IMR-90 (cell line): Measurements from ENCODE around the gene PNPLA5. TPM values are rescaled to one million over a fixed set of nuclear protein-coding genes. Genes with fewer than 3 reads are reported as not detected.

Source experiments
- ATAC-seq: fragments of 200-7000 bp; cut with Tn5 transposase; 2 replicates; pipeline ENCODE4 v1.9.1; 2020; ENCODE audit warnings: low read depth, mild to moderate bottlenecking, moderate library complexity
- BruUV-seq: library from RNA; stranded (reverse); fragments of 400-500 nt; replicated peaks from 2 replicates; lab custom pipeline; 2021; lab: Mats Ljungman, UMichigan
- CTCF ChIA-PET: fragments of 300-600 bp; formaldehyde crosslinking; extraction: SDS; loops from one replicate; lab custom pipeline; 2021; ENCODE audit warnings: antibody characterized with exemption; lab: Yijun Ruan, JAX
- POLR2A ChIA-PET: fragments of 300-600 bp; sonication (Branson Sonifier 250); formaldehyde crosslinking; loops from one replicate; lab custom pipeline; 2022; ENCODE audit warnings: antibody characterized with exemption; ENCODE audit not compliant: unreplicated experiment; lab: Charles Lee
- DNase-seq: peaks from one replicate; pipeline ENCODE4 v3.0.0; 2013
- H2AFZ ChIP-seq: replicated peaks from 2 replicates; pipeline ENCODE3; 2013; ENCODE audit warnings: low read length, mild to moderate bottlenecking; ENCODE audit not compliant: poor library complexity
- H2AK5ac ChIP-seq: 2 replicates; pipeline ENCODE4 v1.6.1; 2013; ENCODE audit warnings: low read depth, low read length, inconsistent platforms
- H2AK9ac ChIP-seq: replicated peaks from 2 replicates; pipeline ENCODE3; 2013; ENCODE audit warnings: mild to moderate bottlenecking, low read depth, low read length, moderate library complexity; ENCODE audit not compliant: poor library complexity
- H2BK120ac ChIP-seq: 2 replicates; pipeline ENCODE4 v1.6.1; 2013; ENCODE audit warnings: low read depth, low read length, inconsistent platforms
- H2BK15ac ChIP-seq: 3 replicates; pipeline ENCODE4 v1.6.1; 2013; ENCODE audit warnings: low read depth, low read length, inconsistent platforms
- H2BK20ac ChIP-seq: 2 replicates; pipeline ENCODE4 v1.6.1; 2013; ENCODE audit warnings: low read depth, mild to moderate bottlenecking, inconsistent platforms, low read length, moderate library complexity
- H2BK5ac ChIP-seq: 2 replicates; pipeline ENCODE4 v1.6.1; 2013; ENCODE audit warnings: mild to moderate bottlenecking, low read depth, low read length, inconsistent platforms; ENCODE audit not compliant: poor library complexity, severe bottlenecking
- H3K14ac ChIP-seq: replicated peaks from 2 replicates; pipeline ENCODE4 v1.6.1; 2013; ENCODE audit warnings: low read depth, low read length, inconsistent platforms
- H3K18ac ChIP-seq: 2 replicates; pipeline ENCODE4 v1.6.1; 2013; ENCODE audit warnings: low read depth, low read length, control low read depth
- H3K23ac ChIP-seq: 2 replicates; pipeline ENCODE4 v1.6.1; 2013; ENCODE audit warnings: low read depth, low read length, inconsistent platforms
- H3K27ac ChIP-seq: 2 replicates; pipeline ENCODE4 v1.5.1; 2013; ENCODE audit warnings: mild to moderate bottlenecking, control low read depth, low read length; ENCODE audit not compliant: insufficient read depth
- H3K27me3 ChIP-seq: 2 replicates; pipeline ENCODE4 v1.6.1; 2013; ENCODE audit warnings: low read length; ENCODE audit not compliant: control insufficient read depth, insufficient read depth
- H3K36me3 ChIP-seq: 2 replicates; pipeline ENCODE4 v1.6.1; 2013; ENCODE audit warnings: low read length, mixed read lengths; ENCODE audit not compliant: control insufficient read depth, insufficient read depth
- H3K4ac ChIP-seq: 2 replicates; pipeline ENCODE4 v1.6.1; 2013; ENCODE audit warnings: low read depth, low read length, inconsistent platforms
- H3K4me1 ChIP-seq: 2 replicates; pipeline ENCODE4 v1.6.1; 2013; ENCODE audit warnings: low read length, mixed read lengths; ENCODE audit not compliant: control insufficient read depth, insufficient read depth
- H3K4me2 ChIP-seq: 2 replicates; pipeline ENCODE4 v1.6.1; 2013; ENCODE audit warnings: low read depth, mild to moderate bottlenecking, control low read depth, low read length, moderate library complexity
- H3K4me3 ChIP-seq: 2 replicates; pipeline ENCODE4 v1.5.1; 2013; ENCODE audit warnings: low read depth, mild to moderate bottlenecking, control low read depth, low read length, moderate library complexity; ENCODE audit not compliant: insufficient read depth
- H3K56ac ChIP-seq: 2 replicates; pipeline ENCODE4 v1.6.1; 2013; ENCODE audit warnings: low read length, inconsistent platforms; ENCODE audit not compliant: insufficient read depth; ENCODE audit errors: extremely low read depth
- H3K79me1 ChIP-seq, 2 experiments: 2 replicates each; pipeline ENCODE4 v1.6.1; 2013; ENCODE audit warnings: low read length in 2 of 2, inconsistent platforms in 1 of 2, low read depth in 1 of 2
- H3K9ac ChIP-seq: 2 replicates; pipeline ENCODE4 v1.6.1; 2013; ENCODE audit warnings: low read depth, low read length, control low read depth
- H3K9me1 ChIP-seq: 2 replicates; pipeline ENCODE4 v1.6.1; 2013; ENCODE audit warnings: low read length, inconsistent platforms; ENCODE audit not compliant: insufficient read depth
- H3K9me3 ChIP-seq: 2 replicates; pipeline ENCODE4 v1.6.1; 2013; ENCODE audit warnings: low read length; ENCODE audit not compliant: control insufficient read depth, insufficient read depth
- H4K20me1 ChIP-seq: 2 replicates; pipeline ENCODE4 v1.6.1; 2013; ENCODE audit warnings: low read length, inconsistent platforms; ENCODE audit not compliant: insufficient read depth
- H4K5ac ChIP-seq: 2 replicates; pipeline ENCODE4 v1.6.1; 2013; ENCODE audit warnings: mild to moderate bottlenecking, low read depth, low read length, control low read depth
- H4K8ac ChIP-seq, 2 experiments: 2 replicates each; pipeline ENCODE4 v1.6.1; 2013; ENCODE audit warnings: low read depth in 2 of 2, low read length in 2 of 2, control low read depth in 1 of 2, inconsistent platforms in 1 of 2
- H4K91ac ChIP-seq: 2 replicates; pipeline ENCODE4 v1.6.1; 2013; ENCODE audit warnings: low read depth, low read length, inconsistent platforms; ENCODE audit not compliant: insufficient read depth
- BHLHE40 ChIP-seq: fragments of 150-350 bp; IDR thresholded peaks from 2 replicates; pipeline ENCODE4 v1.6.1; 2016; ENCODE audit warnings: mild to moderate bottlenecking, low read depth, low read length
- CEBPB ChIP-seq: IDR thresholded peaks from 2 replicates; pipeline ENCODE4 v1.6.1; 2012; ENCODE audit warnings: low read depth, low read length, improper control_type of control experiment
- ELK1 ChIP-seq: fragments of 150-350 bp; IDR thresholded peaks from 2 replicates; pipeline ENCODE4 v1.6.1; 2016; ENCODE audit warnings: low read depth, mild to moderate bottlenecking, low read length, moderate library complexity, borderline replicate concordance
- FOS ChIP-seq: fragments of 150-350 bp; IDR thresholded peaks from 2 replicates; pipeline ENCODE4 v1.6.1; 2016; ENCODE audit warnings: low read depth, low read length
- MAFK ChIP-seq: IDR thresholded peaks from 2 replicates; pipeline ENCODE4 v1.6.1; 2012; ENCODE audit warnings: low read depth, low read length, improper control_type of control experiment
- NFE2L2 ChIP-seq: fragments of 150-350 bp; IDR thresholded peaks from 2 replicates; pipeline ENCODE4 v1.6.1; 2016; ENCODE audit warnings: low read depth, mild to moderate bottlenecking, low read length
- WGBS, 2 experiments: methylation state at CpG; one replicate each; pipeline versions ENCODE4 v1.1.5 to v1.1.7; 2013; ENCODE audit warnings: missing lambda C conversion rate in 2 of 2; ENCODE audit not compliant: insufficient read length in 1 of 2; ENCODE audit errors: extremely low coverage in 2 of 2; 5-methylcytosine and 5-hydroxymethylcytosine counted together
- dilution Hi-C: fragments of 300-500 bp; cut with HindIII; formaldehyde crosslinking; loops from one replicate; pipeline ENCODE4 v1.14.3; 2018; ENCODE audit warnings: low sequenced_read_pairs; ENCODE audit not compliant: unreplicated experiment
- in situ Hi-C: fragments of 300-500 bp; cut with MboI; formaldehyde crosslinking; loops from 3 replicates; pipeline ENCODE4 v1.14.3; 2019; ENCODE audit warnings: low sequenced_read_pairs, inconsistent platforms, mixed read lengths
- intact Hi-C: fragments of 100-400 bp; cut with micrococcal nuclease; formaldehyde crosslinking; loops from 2 replicates; pipeline ENCODE4 v1.10.0; 2022
- polyA plus RNA-seq, 3 experiments: library from polyadenylated mRNA; depleted of rRNA; stranded (reverse); fragments of >200 nt; gene quantifications; 2 replicates each; pipeline ENCODE4 v1.2.3, GENCODE V29; 2012; ENCODE audit warnings: low replicate concordance in 1 of 3
- total RNA-seq: library from RNA; depleted of rRNA; stranded (reverse); fragments of >200 nt; gene quantifications from 2 replicates; pipeline ENCODE4 v1.2.3, GENCODE V29; 2012

Gene PNPLA5
- total and polyA plus RNA-seq, 2 of the 4 experiments (the other 2 are of a cell fraction) = 0.18 to 0.44 TPM

GRCh38 chr22:43831561-43832392, 60.0 kb downstream of the PNPLA5 start:
- 96% methylated on average over 19 of the region's 33 CpGs; no CpG with 5 or more reads in 1 of the 2 experiments for WGBS, 2 experiments
- DNase-seq (no peak), ATAC-seq (no peak)
- Histone ChIP-seq H2BK120ac (no peak overlapping the region), H3K4ac (no peak overlapping the region), H3K9me3 (no peaks in the 10 kb centered on the region), H3K79me1 (no peaks in the 10 kb centered on the region), H4K5ac (no peak overlapping the region), H4K91ac (no peak overlapping the region), H3K4me3 (no peak overlapping the region), H3K56ac (no peak overlapping the region), H4K20me1 (no peaks in the 10 kb centered on the region; the same call in 1 of the 2 replicates), H3K18ac (no peak overlapping the region), H2AK5ac (no peak overlapping the region), H3K9ac (no peak overlapping the region), H3K23ac (no peak overlapping the region), H3K4me2 (no peak overlapping the region), H3K27me3 (no peaks in the 10 kb centered on the region; the same call in 1 of the 2 replicates), H4K8ac (no peak overlapping the region), H2AK9ac (peak overlapping the region; percentile 28), H2AFZ (peak overlapping the region; percentile 33), H2BK20ac (no peak overlapping the region), H3K36me3 (peaks cover 3% of the 10 kb centered on the region; the same call in 1 of the 2 replicates), H3K4me1 (peaks cover 36% of the 10 kb centered on the region), H3K27ac (no peak overlapping the region), H2BK5ac (no peak overlapping the region), H3K14ac (no peak overlapping the region), H2BK15ac (no peak overlapping the region), H3K9me1 (peaks cover 13% of the 10 kb centered on the region)
- intact Hi-C loops (no loop called here), dilution Hi-C loops (no loop called here), in situ Hi-C loops (no loop called here)
- BruUV-seq = no TSS peak
- CTCF ChIA-PET = no interaction called here
- no peak for TF ChIP-seq CEBPB
- TF ChIP-seq NFE2L2 = no peak
- TF ChIP-seq ELK1 = no peak
- TF ChIP-seq MAFK = no peak
- TF ChIP-seq FOS = no peak
- TF ChIP-seq BHLHE40 = no peak
- POLR2A ChIA-PET = no interaction called here
